Central memory CD8-positive, alpha-beta T cell (primary cell): ENCODE measurements around the gene MTFR1L.

Experiments
- ATAC-seq: fragments of 150-1000 bp; cut with Tn5 transposase; replicated peaks from 2 replicates; pipeline ENCODE4 v1.10.0; 2022; ENCODE audit warnings: mild to moderate bottlenecking, moderate FRiP score, moderate number of reproducible peaks; ENCODE audit not compliant: poor library complexity, severe bottlenecking; ENCODE audit errors: extremely low read depth
- DNase-seq, 2 donors: peaks; one replicate each; pipeline ENCODE4 v3.0.0; 2021; ENCODE audit warnings: low spot score in 2 of 2
- H3K27ac Mint-ChIP-seq: one replicate; pipeline ENCODE4 v1.8.0; 2022; ENCODE audit warnings: low read depth, mild to moderate bottlenecking, moderate library complexity, mixed read lengths
- H3K27me3 Mint-ChIP-seq: one replicate; pipeline ENCODE4 v1.8.0; 2022; ENCODE audit warnings: mixed read lengths
- H3K36me3 Mint-ChIP-seq: one replicate; pipeline ENCODE4 v1.8.0; 2022; ENCODE audit warnings: mild to moderate bottlenecking, moderate library complexity, mixed read lengths; ENCODE audit not compliant: insufficient read depth
- H3K4me1 Mint-ChIP-seq: one replicate; pipeline ENCODE4 v1.8.0; 2022; ENCODE audit warnings: mixed read lengths
- H3K4me3 Mint-ChIP-seq: one replicate; pipeline ENCODE4 v1.8.0; 2022; ENCODE audit warnings: mild to moderate bottlenecking, moderate library complexity, mixed read lengths
- H3K9me3 Mint-ChIP-seq: one replicate; pipeline ENCODE4 v1.8.0; 2022; ENCODE audit warnings: mixed read lengths

MTFR1L gene

GRCh38 chr1:25795946-25796810, 23.6 kb upstream of the MTFR1L start:
- Mint-ChIP-seq H3K27me3 (no peaks in the 10 kb centered on the region), H3K36me3 (peaks cover 10% of the 10 kb centered on the region), H3K9me3 (no peaks in the 10 kb centered on the region), H3K27ac (peak overlapping the region; percentile 78), H3K4me3 (peak overlapping the region; percentile 50), H3K4me1 (peaks cover 36% of the 10 kb centered on the region)
- DNase-seq = peak in 1 of 2 donors; percentile 42
- ATAC-seq = peak; percentile 75

GRCh38 chr1:25796811-25797458, 22.8 kb upstream of the MTFR1L start:
- Mint-ChIP-seq H3K27me3 (no peaks in the 10 kb centered on the region), H3K36me3 (peaks cover 10% of the 10 kb centered on the region), H3K4me3 (peak overlapping the region; percentile 50), H3K9me3 (no peaks in the 10 kb centered on the region), H3K4me1 (peaks cover 36% of the 10 kb centered on the region), H3K27ac (peak overlapping the region; percentile 78)
- peak; percentile 42 for ATAC-seq
- peak; percentile 64 for DNase-seq

GRCh38 chr1:25797939-25798338, 21.8 kb upstream of the MTFR1L start:
- Mint-ChIP-seq H3K36me3 (peaks cover 10% of the 10 kb centered on the region), H3K27ac (no peak overlapping the region), H3K9me3 (no peaks in the 10 kb centered on the region), H3K4me3 (peak overlapping the region; percentile 69), H3K4me1 (peaks cover 41% of the 10 kb centered on the region), H3K27me3 (no peaks in the 10 kb centered on the region)
- ATAC-seq (no peak), DNase-seq (no peak)

GRCh38 chr1:25798666-25799351, 20.9 kb upstream of the MTFR1L start:
- Mint-ChIP-seq H3K36me3 (peaks cover 10% of the 10 kb centered on the region), H3K4me3 (peak overlapping the region; percentile 69), H3K4me1 (peaks cover 43% of the 10 kb centered on the region), H3K27ac (peak overlapping the region; percentile 60), H3K27me3 (no peaks in the 10 kb centered on the region), H3K9me3 (no peaks in the 10 kb centered on the region)
- no peak for DNase-seq
- ATAC-seq = no peak

GRCh38 chr1:25799352-25799934, 20.3 kb upstream of the MTFR1L start:
- DNase-seq (no peak), ATAC-seq (no peak)
- no peaks in the 10 kb centered on the region for H3K27me3 Mint-ChIP-seq
- H3K4me3 Mint-ChIP-seq = peak overlapping the region; percentile 69
- H3K36me3 Mint-ChIP-seq = peaks cover 10% of the 10 kb centered on the region
- peaks cover 43% of the 10 kb centered on the region for H3K4me1 Mint-ChIP-seq
- no peaks in the 10 kb centered on the region for H3K9me3 Mint-ChIP-seq
- H3K27ac Mint-ChIP-seq = peak overlapping the region; percentile 60

- H3K36me3 Mint-ChIP-seq = peaks cover 8% of the 10 kb centered on the region
- peak within 1 kb of the TSS; percentile 72 for H3K4me3 Mint-ChIP-seq
- H3K4me1 Mint-ChIP-seq = peaks cover 44% of the 10 kb centered on the region
- ATAC-seq = no peak
- no peak for DNase-seq
- no peaks in the 10 kb centered on the region for H3K27me3 Mint-ChIP-seq
- H3K9me3 Mint-ChIP-seq = no peaks in the 10 kb centered on the region
- H3K27ac Mint-ChIP-seq = peak within 1 kb of the TSS; percentile 60
These were observed 19.6 kb upstream of the MTFR1L start, which contains the start of gene SELENON for GRCh38 chr1:25799935-25800702. SELENON (plus strand) TSS chr1:25800193; CDS start chr1:25800231, 38 bp downstream.

- ATAC-seq = no peak
- no peak for DNase-seq
- peaks cover 10% of the 10 kb centered on the region for H3K36me3 Mint-ChIP-seq
- no peaks in the 10 kb centered on the region for H3K9me3 Mint-ChIP-seq
- peak overlapping the region; percentile 72 for H3K4me3 Mint-ChIP-seq
- peaks cover 41% of the 10 kb centered on the region for H3K4me1 Mint-ChIP-seq
- H3K27ac Mint-ChIP-seq = peak overlapping the region; percentile 52
- H3K27me3 Mint-ChIP-seq = no peaks in the 10 kb centered on the region
These were observed 18.9 kb upstream of the MTFR1L start for GRCh38 chr1:25800703-25801377.

- peak; percentile 29 for ATAC-seq
These were observed 16.8 kb upstream of the MTFR1L start for GRCh38 chr1:25802915-25803314.

GRCh38 chr1:25803368-25803767, 16.4 kb upstream of the MTFR1L start:
- no peaks in the 10 kb centered on the region for H3K27me3 Mint-ChIP-seq
- H3K36me3 Mint-ChIP-seq = peaks cover 2% of the 10 kb centered on the region
- H3K9me3 Mint-ChIP-seq = no peaks in the 10 kb centered on the region
- H3K4me1 Mint-ChIP-seq = peaks cover 26% of the 10 kb centered on the region
- H3K4me3 Mint-ChIP-seq = no peak overlapping the region
- ATAC-seq = no peak
- DNase-seq = no peak
- H3K27ac Mint-ChIP-seq = no peak overlapping the region

More at GRCh38 chr1:25802915-25803314, 16.8 kb upstream of the MTFR1L start:
- peaks cover 2% of the 10 kb centered on the region for H3K36me3 Mint-ChIP-seq
- H3K9me3 Mint-ChIP-seq = no peaks in the 10 kb centered on the region
- peaks cover 26% of the 10 kb centered on the region for H3K4me1 Mint-ChIP-seq
- no peaks in the 10 kb centered on the region for H3K27me3 Mint-ChIP-seq
- no peak for DNase-seq
- H3K4me3 Mint-ChIP-seq = no peak overlapping the region
- H3K27ac Mint-ChIP-seq = no peak overlapping the region

- Mint-ChIP-seq H3K4me1 (peaks cover 26% of the 10 kb centered on the region), H3K36me3 (peaks cover 2% of the 10 kb centered on the region), H3K27me3 (no peaks in the 10 kb centered on the region), H3K27ac (no peak overlapping the region), H3K9me3 (no peaks in the 10 kb centered on the region), H3K4me3 (no peak overlapping the region)
- ATAC-seq (no peak), DNase-seq (no peak)
These were observed 15.3 kb upstream of the MTFR1L start for GRCh38 chr1:25804244-25804963.
